MM.1S (cell line): ENCODE results near the gene RNF224.

Source experiments
- EZH2 ChIP-seq: fragments of 300-600 bp; sonication (generic); optimal IDR thresholded peaks from 2 replicates; pipeline ENCODE3; 2017; ENCODE audit warnings: low read depth, mild to moderate bottlenecking, antibody characterized with exemption, low read length, mixed read lengths
- EZH2phosphoT487 ChIP-seq: fragments of 300-600 bp; sonication (generic); IDR thresholded peaks from 2 replicates; pipeline ENCODE4 v1.6.1; 2018; ENCODE audit warnings: antibody characterized with exemption, low read length
- TF ChIP-seq, protein P1 (sequence below): fragments of 300-600 bp; sonication (generic); IDR thresholded peaks from 2 replicates; pipeline ENCODE4 v1.5.1; 2016; ENCODE audit warnings: antibody characterized with exemption, low read length, mixed read lengths

DNA sequence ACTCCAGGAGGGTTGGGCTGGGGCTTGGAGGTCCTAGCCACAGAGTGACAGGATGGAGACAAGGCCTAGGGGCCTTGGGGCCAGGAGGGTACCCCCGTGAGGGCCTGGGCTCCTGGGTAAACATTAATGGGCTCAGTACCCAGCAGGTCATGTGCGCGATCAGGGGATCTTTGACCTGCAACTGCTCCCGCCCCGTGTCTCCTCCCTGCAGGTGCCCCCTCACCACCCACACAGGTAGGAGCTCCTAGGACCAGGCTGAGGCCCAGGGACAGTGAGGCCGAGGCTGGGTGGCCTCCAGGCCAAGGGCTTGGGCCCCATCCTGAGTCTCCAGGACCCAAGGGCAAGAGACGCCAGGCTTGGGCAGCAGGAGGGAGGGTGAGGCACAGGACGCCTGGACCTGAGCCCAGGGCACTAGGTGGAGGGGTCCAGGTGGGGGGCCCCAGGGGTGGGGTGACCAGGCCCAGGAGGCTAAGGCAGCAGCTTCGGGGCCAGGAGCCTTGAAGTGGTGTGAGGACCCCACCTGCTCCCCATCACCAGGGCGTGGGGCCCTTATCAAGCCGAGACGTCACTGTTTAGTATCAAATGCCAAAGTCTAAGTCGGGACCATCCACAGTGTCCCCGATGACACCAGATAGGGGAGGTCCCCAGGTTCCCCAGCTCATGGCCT lies 3.5 kb downstream of the RNF224 start, which contains the start of gene SLC34A3:
- TF ChIP-seq, protein P1, sequence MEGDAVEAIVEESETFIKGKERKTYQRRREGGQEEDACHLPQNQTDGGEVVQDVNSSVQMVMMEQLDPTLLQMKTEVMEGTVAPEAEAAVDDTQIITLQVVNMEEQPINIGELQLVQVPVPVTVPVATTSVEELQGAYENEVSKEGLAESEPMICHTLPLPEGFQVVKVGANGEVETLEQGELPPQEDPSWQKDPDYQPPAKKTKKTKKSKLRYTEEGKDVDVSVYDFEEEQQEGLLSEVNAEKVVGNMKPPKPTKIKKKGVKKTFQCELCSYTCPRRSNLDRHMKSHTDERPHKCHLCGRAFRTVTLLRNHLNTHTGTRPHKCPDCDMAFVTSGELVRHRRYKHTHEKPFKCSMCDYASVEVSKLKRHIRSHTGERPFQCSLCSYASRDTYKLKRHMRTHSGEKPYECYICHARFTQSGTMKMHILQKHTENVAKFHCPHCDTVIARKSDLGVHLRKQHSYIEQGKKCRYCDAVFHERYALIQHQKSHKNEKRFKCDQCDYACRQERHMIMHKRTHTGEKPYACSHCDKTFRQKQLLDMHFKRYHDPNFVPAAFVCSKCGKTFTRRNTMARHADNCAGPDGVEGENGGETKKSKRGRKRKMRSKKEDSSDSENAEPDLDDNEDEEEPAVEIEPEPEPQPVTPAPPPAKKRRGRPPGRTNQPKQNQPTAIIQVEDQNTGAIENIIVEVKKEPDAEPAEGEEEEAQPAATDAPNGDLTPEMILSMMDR, result no peak
- TF ChIP-seq EZH2 (no peak), EZH2phosphoT487 (no peak)
